Neuronal stem cell (in vitro differentiated cells): ENCODE data around the gene PITPNM1. TPM values are rescaled to one million over a fixed set of nuclear protein-coding genes. Genes with fewer than 3 reads are reported as not detected.
"Not testable (repeated sequence)": the region's sequence is repeated elsewhere in the genome, so short reads cannot be mapped to it uniquely, and the experiment has no call there.

Experiments used
- DNase-seq: peaks from one replicate; pipeline ENCODE4 v3.0.0-alpha.2; 2013; ENCODE audit warnings: low spot score
- H2AFZ ChIP-seq: one replicate; pipeline ENCODE4 v1.6.1; 2013; ENCODE audit warnings: mild to moderate bottlenecking, low read length, inconsistent platforms
- H2AK5ac ChIP-seq: 2 replicates; pipeline ENCODE4 v1.6.1; 2013; ENCODE audit warnings: low read depth, mild to moderate bottlenecking, inconsistent platforms, low read length, moderate library complexity, mixed read lengths
- H2BK120ac ChIP-seq: 2 replicates; pipeline ENCODE4 v1.6.1; 2013; ENCODE audit warnings: low read depth, mild to moderate bottlenecking, inconsistent platforms, low read length, moderate library complexity, mixed read lengths
- H2BK12ac ChIP-seq: one replicate; pipeline ENCODE4 v1.6.1; 2013; ENCODE audit warnings: low read length, inconsistent platforms
- H2BK15ac ChIP-seq: 2 replicates; pipeline ENCODE4 v1.6.1; 2013; ENCODE audit warnings: mild to moderate bottlenecking, low read length, inconsistent platforms, mixed read lengths
- H2BK5ac ChIP-seq: one replicate; pipeline ENCODE4 v1.6.1; 2013; ENCODE audit warnings: inconsistent platforms, mild to moderate bottlenecking, low read length, moderate library complexity
- H3K14ac ChIP-seq: one replicate; pipeline ENCODE4 v1.6.1; 2013; ENCODE audit warnings: low read length, inconsistent platforms
- H3K18ac ChIP-seq: 2 replicates; pipeline ENCODE4 v1.6.1; 2013; ENCODE audit warnings: low read length, inconsistent platforms
- H3K23ac ChIP-seq: 2 replicates; pipeline ENCODE4 v1.6.1; 2013; ENCODE audit warnings: low read depth, mild to moderate bottlenecking, mixed read lengths, low read length, inconsistent platforms; ENCODE audit not compliant: poor library complexity
- H3K27ac ChIP-seq: replicated peaks from 3 replicates; pipeline ENCODE4 v1.5.1; 2013; ENCODE audit warnings: low read length, inconsistent platforms
- H3K27me3 ChIP-seq, 3 experiments: 2 replicates each; pipeline ENCODE4 v1.6.1; 2013; ENCODE audit warnings: low read length in 3 of 3, mild to moderate bottlenecking in 2 of 3, inconsistent platforms in 1 of 3, low read depth in 1 of 3, mixed read lengths in 1 of 3, moderate library complexity in 1 of 3; ENCODE audit not compliant: control insufficient read depth in 3 of 3, insufficient read depth in 3 of 3
- H3K36me3 ChIP-seq, 2 donors: replicated peaks in 1 of 2; 2 replicates each; pipeline ENCODE4 v1.6.1; 2013; ENCODE audit warnings: low read length in 2 of 2; ENCODE audit not compliant: control insufficient read depth in 2 of 2, insufficient read depth in 2 of 2
- H3K4ac ChIP-seq: 2 replicates; pipeline ENCODE4 v1.6.1; 2013; ENCODE audit warnings: inconsistent platforms, mild to moderate bottlenecking, low read length, moderate library complexity
- H3K4me1 ChIP-seq, 2 donors: 1 replicate in 1 of 2; 2 replicates in 1 of 2; pipeline ENCODE4 v1.6.1; 2013; ENCODE audit warnings: low read length in 2 of 2, low read depth in 1 of 2; ENCODE audit not compliant: control insufficient read depth in 2 of 2, insufficient read depth in 1 of 2
- H3K4me2 ChIP-seq: one replicate; pipeline ENCODE4 v1.6.1; 2013; ENCODE audit warnings: mild to moderate bottlenecking, low read length, inconsistent platforms; ENCODE audit not compliant: insufficient read depth, poor library complexity, severe bottlenecking
- H3K4me3 ChIP-seq, 2 donors: 2 replicates each; pipeline ENCODE4 v1.5.1; 2013; ENCODE audit warnings: low read length in 2 of 2, mild to moderate bottlenecking in 2 of 2, inconsistent platforms in 1 of 2, moderate library complexity in 1 of 2
- H3K79me1 ChIP-seq: one replicate; pipeline ENCODE4 v1.6.1; 2013; ENCODE audit warnings: low read depth, mild to moderate bottlenecking, inconsistent platforms, low read length, moderate library complexity
- H3K9ac ChIP-seq: one replicate; pipeline ENCODE4 v1.6.1; 2013; ENCODE audit warnings: mild to moderate bottlenecking, low read depth, low read length, inconsistent platforms; ENCODE audit not compliant: poor library complexity
- H3K9me3 ChIP-seq, 2 donors: replicated peaks in 1 of 2; 2 replicates each; pipeline versions ENCODE3 to v1.6.1; 2013; ENCODE audit warnings: low read length in 2 of 2, mild to moderate bottlenecking in 2 of 2, inconsistent platforms in 1 of 2, low read depth in 1 of 2, mixed read lengths in 1 of 2, moderate library complexity in 1 of 2; ENCODE audit not compliant: control insufficient read depth in 2 of 2, insufficient read depth in 1 of 2
- H4K8ac ChIP-seq: one replicate; pipeline ENCODE4 v1.6.1; 2013; ENCODE audit warnings: low read depth, mild to moderate bottlenecking, inconsistent platforms, low read length, moderate library complexity
- H4K91ac ChIP-seq: one replicate; pipeline ENCODE4 v1.6.1; 2013; ENCODE audit warnings: low read length, low read depth, mild to moderate bottlenecking, inconsistent platforms; ENCODE audit not compliant: poor library complexity
- WGBS, 2 donors: extraction: QIAGEN DNeasy Blood & Tissue Kit; methylation state at CpG; one replicate each; pipeline ENCODE4 v1.1.7; 2013; ENCODE audit warnings: missing lambda C conversion rate in 2 of 2, mixed read lengths in 1 of 2; ENCODE audit not compliant: insufficient read length in 2 of 2, insufficient replicate concordance in 1 of 2; ENCODE audit errors: extremely low coverage in 2 of 2; 5-methylcytosine and 5-hydroxymethylcytosine counted together
- polyA plus RNA-seq, 2 experiments: library from polyadenylated mRNA; stranded (reverse); fragments of 200-250 nt; gene quantifications; one replicate each; pipeline ENCODE4 v1.2.3, GENCODE V29; 2013

PITPNM1 gene
- 54.3 TPM for polyA plus RNA-seq (2013, experiment 1 of 2)
- 53.2 TPM for polyA plus RNA-seq (2013, experiment 2 of 2)

- Histone ChIP-seq H3K9ac (peak within 1 kb of the TSS; percentile 96), H3K14ac (peak within 1 kb of the TSS; percentile 87), H3K4ac (peak within 1 kb of the TSS; percentile 98), H3K27me3 (no peaks in the 10 kb centered on the region), H2AFZ (peak within 1 kb of the TSS; percentile 93), H3K23ac (peak within 1 kb of the TSS; percentile 61), H3K4me3 (peak within 1 kb of the TSS; percentile 85 to 89), H3K9me3 (no peaks in the 10 kb centered on the region), H3K18ac (peak within 1 kb of the TSS; percentile 98), H3K27ac (peak within 1 kb of the TSS; percentile 80), H3K4me1 (peaks cover 20 to 29% of the 10 kb centered on the region in 2 donors), H3K79me1 (peaks cover 17% of the 10 kb centered on the region), H2BK15ac (peak within 1 kb of the TSS; percentile 96), H4K8ac (no peak within 1 kb of the TSS), H2BK5ac (peak within 1 kb of the TSS; percentile 98), H2BK12ac (peak within 1 kb of the TSS; percentile 52), H3K4me2 (peak within 1 kb of the TSS; percentile 79), H3K36me3 (peaks cover 14 to 40% of the 10 kb centered on the region in 2 donors), H2BK120ac (peak within 1 kb of the TSS; percentile 41), H4K91ac (no peak within 1 kb of the TSS), H2AK5ac (peak within 1 kb of the TSS; percentile 47)
- WGBS, 2 donors: no CpG with 5 or more reads among the region's 58 CpGs
- peak; percentile 66 for DNase-seq
These were observed at the start of gene PITPNM1 for GRCh38 chr11:67504950-67505581. TSS of gene PITPNM1 (minus strand) at chr11:67505363. CDS start at chr11:67504180, 1,183 bp downstream.

- not testable (repeated sequence) for H2AFZ ChIP-seq
These were observed 46.5 kb upstream of the PITPNM1 start for GRCh38 chr11:67551697-67552096.

GRCh38 chr11:67551127-67551526, 46.0 kb upstream of the PITPNM1 start:
- no peak overlapping the region for H3K4ac ChIP-seq
- H3K4me1 ChIP-seq: no peaks in the 10 kb centered on the region
- no peak overlapping the region for H3K9ac ChIP-seq
- H2BK120ac ChIP-seq: no peak overlapping the region
- no peak overlapping the region for H2AFZ ChIP-seq
- H2AK5ac ChIP-seq: no peak overlapping the region
- H3K4me2 ChIP-seq: no peak overlapping the region
- no peak overlapping the region for H2BK15ac ChIP-seq
- no peaks in the 10 kb centered on the region for H3K79me1 ChIP-seq
- no peak overlapping the region for H3K18ac ChIP-seq
- H3K9me3 ChIP-seq: peaks cover 2 to 8% of the 10 kb centered on the region in 2 donors
- no peaks in the 10 kb centered on the region for H3K36me3 ChIP-seq
- H3K27ac ChIP-seq: no peak overlapping the region
- no peak overlapping the region for H2BK5ac ChIP-seq
- H3K27me3 ChIP-seq: peaks cover 0 to 4% (median 0%) of the 10 kb centered on the region in 3 experiments
- H3K14ac ChIP-seq: no peak overlapping the region
- no peak overlapping the region for H4K8ac ChIP-seq
- no peak for DNase-seq
- H4K91ac ChIP-seq: no peak overlapping the region
- no peak overlapping the region for H3K4me3 ChIP-seq
- H2BK12ac ChIP-seq: no peak overlapping the region
- no peak overlapping the region for H3K23ac ChIP-seq

More at GRCh38 chr11:67551697-67552096, 46.5 kb upstream of the PITPNM1 start:
- H2BK15ac ChIP-seq, H4K91ac ChIP-seq, H3K23ac ChIP-seq, H4K8ac ChIP-seq, H3K27ac ChIP-seq, H3K4me1 ChIP-seq, H2AK5ac ChIP-seq, H3K4ac ChIP-seq, H3K9me3 ChIP-seq, H3K4me2 ChIP-seq, H2BK12ac ChIP-seq, H3K18ac ChIP-seq, H3K36me3 ChIP-seq, H2BK5ac ChIP-seq, H3K4me3 ChIP-seq, H3K9ac ChIP-seq, H3K14ac ChIP-seq, DNase-seq, H2BK120ac ChIP-seq, H3K79me1 ChIP-seq, H3K27me3 ChIP-seq: not testable (repeated sequence)

GRCh38 chr11:67548555-67549110, 43.5 kb upstream of the PITPNM1 start:
- no peak overlapping the region for H3K9ac ChIP-seq
- H2AFZ ChIP-seq: no peak overlapping the region
- H4K8ac ChIP-seq: no peak overlapping the region
- H3K4ac ChIP-seq: no peak overlapping the region
- H3K36me3 ChIP-seq: no peaks in the 10 kb centered on the region
- H3K4me1 ChIP-seq: no peaks in the 10 kb centered on the region
- no peak overlapping the region for H3K4me3 ChIP-seq
- no peak overlapping the region for H2BK15ac ChIP-seq
- no peak overlapping the region for H3K23ac ChIP-seq
- no peak overlapping the region for H2BK120ac ChIP-seq
- no peak overlapping the region for H2BK12ac ChIP-seq
- no peak for DNase-seq
- no peak overlapping the region for H2AK5ac ChIP-seq
- H3K9me3 ChIP-seq: peaks cover 2 to 8% of the 10 kb centered on the region in 2 donors
- H3K27ac ChIP-seq: no peak overlapping the region
- peaks cover 0 to 10% (median 0%) of the 10 kb centered on the region in 3 experiments for H3K27me3 ChIP-seq
- H3K79me1 ChIP-seq: no peaks in the 10 kb centered on the region
- H4K91ac ChIP-seq: no peak overlapping the region
- no peak overlapping the region for H3K14ac ChIP-seq
- H3K18ac ChIP-seq: no peak overlapping the region
- H3K4me2 ChIP-seq: no peak overlapping the region
- no CpG with 5 or more reads among the region's 9 CpGs for WGBS, 2 donors
- no peak overlapping the region for H2BK5ac ChIP-seq
